Activated B cell treated with CpG ODN at 0.5 μM for 24 hours (primary cell): ENCODE measurements around the gene CYP27A1. TPM values are rescaled to one million over a fixed set of nuclear protein-coding genes. Genes with fewer than 3 reads are reported as not detected.

Experiments
- ATAC-seq: fragments of 200-7000 bp; cut with Tn5 transposase; one replicate; pipeline ENCODE4 v1.10.0; 2021; ENCODE audit warnings: low read depth, mild to moderate bottlenecking, moderate library complexity
- CTCF ChIA-PET: fragments of 350-600 bp; sonication (Branson Sonifier 250); formaldehyde crosslinking; loops from one replicate; lab custom pipeline; 2021; ENCODE audit warnings: antibody characterized with exemption; lab: Charles Lee
- POLR2A ChIA-PET: fragments of 350-600 bp; sonication (Branson Sonifier 250); formaldehyde crosslinking; loops from one replicate; lab custom pipeline; 2021; ENCODE audit warnings: antibody characterized with exemption; lab: Charles Lee
- DNase-seq: peaks from one replicate; pipeline ENCODE4 v3.0.0; 2022
- H3K27ac Mint-ChIP-seq: one replicate; pipeline ENCODE4 v1.8.0; 2020; ENCODE audit warnings: mixed read lengths
- H3K27me3 Mint-ChIP-seq: one replicate; pipeline ENCODE4 v1.8.0; 2021; ENCODE audit warnings: mixed read lengths
- H3K36me3 Mint-ChIP-seq: one replicate; pipeline ENCODE4 v1.8.0; 2021; ENCODE audit warnings: low read depth, mixed read lengths
- H3K4me1 Mint-ChIP-seq: one replicate; pipeline ENCODE4 v1.8.0; 2021; ENCODE audit warnings: mixed read lengths
- H3K4me3 Mint-ChIP-seq: one replicate; pipeline ENCODE4 v1.8.0; 2020; ENCODE audit warnings: mild to moderate bottlenecking, mixed read lengths
- H3K9me3 Mint-ChIP-seq: one replicate; pipeline ENCODE4 v1.8.0; 2020; ENCODE audit warnings: mixed read lengths
- intact Hi-C: fragments of 100-400 bp; cut with micrococcal nuclease; formaldehyde crosslinking; loops from one replicate; pipeline ENCODE4 v1.15.1; 2024
- total RNA-seq: library from RNA; stranded (reverse); gene quantifications from 2 replicates; pipeline ENCODE4 v1.2.3, GENCODE V29; 2022
- TF ChIP-seq, protein P1 (sequence below): fragments of 200-600 bp; IDR thresholded peaks from one replicate; pipeline ENCODE4 v1.8.0; 2022; ENCODE audit warnings: antibody characterized with exemption, mild to moderate bottlenecking

CYP27A1 gene
- total RNA-seq, 1 donor from 2014 or later = 0.55 TPM

DNA sequence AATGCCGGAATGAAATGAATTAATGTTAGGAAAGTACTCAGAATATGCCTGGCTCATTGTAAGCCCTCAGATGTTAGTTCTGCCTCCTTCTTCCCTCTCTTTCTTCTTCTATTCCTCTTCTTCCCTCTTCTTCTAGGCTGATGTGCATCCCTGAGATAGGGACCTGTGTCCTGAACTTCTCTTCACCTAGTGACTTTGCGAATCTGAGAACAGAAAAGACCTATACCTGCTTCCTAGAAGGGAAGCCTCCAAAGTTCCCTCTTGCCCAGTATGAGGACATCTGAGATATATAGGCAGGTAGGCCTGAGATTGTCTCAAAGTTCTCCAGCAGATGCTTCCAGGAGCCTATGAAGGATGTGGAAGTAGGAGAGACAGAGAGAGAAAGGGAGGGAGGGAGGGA is 8.1 kb upstream of the CYP27A1 start:
- Mint-ChIP-seq H3K27me3 (peaks cover 2% of the 10 kb centered on the region), H3K9me3 (peaks cover 15% of the 10 kb centered on the region), H3K4me1 (no peaks in the 10 kb centered on the region), H3K36me3 (peaks cover 7% of the 10 kb centered on the region), H3K4me3 (no peak overlapping the region), H3K27ac (no peak overlapping the region)
- POLR2A ChIA-PET = no interaction called here
- intact Hi-C loops = no loop called here
- no peak for ATAC-seq
- TF ChIP-seq, protein P1, sequence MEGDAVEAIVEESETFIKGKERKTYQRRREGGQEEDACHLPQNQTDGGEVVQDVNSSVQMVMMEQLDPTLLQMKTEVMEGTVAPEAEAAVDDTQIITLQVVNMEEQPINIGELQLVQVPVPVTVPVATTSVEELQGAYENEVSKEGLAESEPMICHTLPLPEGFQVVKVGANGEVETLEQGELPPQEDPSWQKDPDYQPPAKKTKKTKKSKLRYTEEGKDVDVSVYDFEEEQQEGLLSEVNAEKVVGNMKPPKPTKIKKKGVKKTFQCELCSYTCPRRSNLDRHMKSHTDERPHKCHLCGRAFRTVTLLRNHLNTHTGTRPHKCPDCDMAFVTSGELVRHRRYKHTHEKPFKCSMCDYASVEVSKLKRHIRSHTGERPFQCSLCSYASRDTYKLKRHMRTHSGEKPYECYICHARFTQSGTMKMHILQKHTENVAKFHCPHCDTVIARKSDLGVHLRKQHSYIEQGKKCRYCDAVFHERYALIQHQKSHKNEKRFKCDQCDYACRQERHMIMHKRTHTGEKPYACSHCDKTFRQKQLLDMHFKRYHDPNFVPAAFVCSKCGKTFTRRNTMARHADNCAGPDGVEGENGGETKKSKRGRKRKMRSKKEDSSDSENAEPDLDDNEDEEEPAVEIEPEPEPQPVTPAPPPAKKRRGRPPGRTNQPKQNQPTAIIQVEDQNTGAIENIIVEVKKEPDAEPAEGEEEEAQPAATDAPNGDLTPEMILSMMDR = no peak
- CTCF ChIA-PET = no interaction called here
- DNase-seq = no peak

DNA sequence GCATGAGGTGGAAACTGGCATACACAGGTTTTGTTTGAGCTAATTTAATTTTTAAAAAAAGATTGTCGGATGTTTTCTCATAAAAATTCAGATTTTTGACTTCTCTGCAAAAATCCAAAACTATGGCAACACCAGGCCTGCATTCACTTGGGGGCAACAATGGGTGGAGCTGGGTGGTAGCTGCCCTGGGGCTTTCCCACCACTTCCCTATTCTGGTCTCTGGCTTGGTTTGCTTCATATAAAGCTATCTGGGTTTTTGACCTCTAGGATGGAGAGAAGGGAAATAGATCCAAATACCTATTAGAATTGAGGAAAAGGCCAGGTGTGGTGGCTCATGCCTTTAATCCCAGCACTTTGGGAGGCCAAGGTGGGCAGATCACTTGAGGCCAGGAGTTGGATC is 5.5 kb upstream of the CYP27A1 start:
- H3K4me1 Mint-ChIP-seq = peaks cover 3% of the 10 kb centered on the region
- intact Hi-C loops = no loop called here
- peaks cover 24% of the 10 kb centered on the region for H3K27me3 Mint-ChIP-seq
- CTCF ChIA-PET = no interaction called here
- peaks cover 15% of the 10 kb centered on the region for H3K9me3 Mint-ChIP-seq
- ATAC-seq (no peak), DNase-seq (no peak)
- POLR2A ChIA-PET = no interaction called here
- peaks cover 7% of the 10 kb centered on the region for H3K36me3 Mint-ChIP-seq
- H3K27ac Mint-ChIP-seq = no peak overlapping the region
- TF ChIP-seq, protein P1 = no peak
- no peak overlapping the region for H3K4me3 Mint-ChIP-seq

DNA sequence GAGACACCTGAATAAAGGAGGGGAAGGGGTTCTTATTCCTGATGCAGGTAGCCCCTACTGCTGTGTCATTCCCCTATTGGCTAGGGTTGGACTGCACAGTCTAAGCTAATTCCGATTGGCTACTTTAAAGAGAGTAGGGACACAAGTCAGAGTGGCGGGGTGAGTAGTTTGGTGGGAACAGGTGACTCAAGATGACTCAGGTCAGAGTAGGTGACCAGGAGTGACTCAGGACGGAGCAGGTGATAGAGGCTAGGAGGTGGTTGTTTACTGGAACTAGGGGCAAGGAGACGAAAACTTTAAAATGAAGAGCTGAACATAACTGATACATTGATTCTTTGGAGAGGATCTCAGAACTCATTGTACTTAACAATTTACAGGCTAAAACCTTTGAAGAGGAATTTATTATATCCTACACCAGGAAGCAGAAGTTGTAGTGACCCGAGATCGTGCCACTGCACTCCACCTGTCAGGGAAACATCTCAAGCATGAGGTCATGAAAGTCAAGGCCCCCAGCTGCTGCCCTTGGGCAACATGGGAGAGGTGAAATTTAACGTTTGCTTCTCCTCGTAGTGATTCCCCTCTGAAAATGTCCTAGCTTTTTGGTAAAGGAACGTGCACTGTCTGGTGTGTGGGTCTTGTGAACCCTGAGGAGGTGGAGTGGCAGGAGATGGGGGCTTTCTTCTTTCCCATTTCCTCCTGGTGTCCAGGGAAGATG is 4.5 kb upstream of the CYP27A1 start:
- Mint-ChIP-seq H3K4me1 (peaks cover 3% of the 10 kb centered on the region), H3K27ac (no peak overlapping the region), H3K27me3 (peaks cover 27% of the 10 kb centered on the region), H3K9me3 (peaks cover 15% of the 10 kb centered on the region), H3K36me3 (peaks cover 7% of the 10 kb centered on the region), H3K4me3 (no peak overlapping the region)
- ATAC-seq = no peak
- intact Hi-C loops = no loop called here
- TF ChIP-seq, protein P1 = no peak
- POLR2A ChIA-PET = no interaction called here
- CTCF ChIA-PET = no interaction called here
- DNase-seq = no peak

DNA sequence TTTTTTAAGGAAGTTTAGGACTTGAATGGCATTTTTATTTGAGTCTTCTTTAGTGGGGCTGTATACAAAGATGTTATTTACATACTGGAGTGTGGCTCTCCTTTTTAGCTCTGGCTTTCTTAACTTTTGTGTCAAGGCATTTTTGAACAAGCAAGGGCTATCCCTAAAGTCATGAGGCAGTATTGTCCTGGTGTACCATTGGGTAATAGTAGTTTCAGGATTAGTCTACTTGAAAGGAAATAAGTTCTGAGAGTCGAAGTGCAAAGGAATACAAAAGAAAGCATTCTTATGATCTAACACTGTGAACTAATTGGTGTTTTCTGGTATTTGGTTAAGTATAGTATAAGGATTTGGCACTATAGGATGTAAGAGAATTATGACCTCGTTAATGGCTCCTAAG is 1.9 kb upstream of the CYP27A1 start:
- no peak overlapping the region for H3K27ac Mint-ChIP-seq
- ChIA-PET POLR2A (no interaction called here), CTCF (no interaction called here)
- peaks cover 42% of the 10 kb centered on the region for H3K27me3 Mint-ChIP-seq
- DNase-seq (no peak), ATAC-seq (no peak)
- peaks cover 15% of the 10 kb centered on the region for H3K9me3 Mint-ChIP-seq
- TF ChIP-seq, protein P1 = no peak
- H3K4me1 Mint-ChIP-seq = peaks cover 3% of the 10 kb centered on the region
- intact Hi-C loops = no loop called here
- peaks cover 7% of the 10 kb centered on the region for H3K36me3 Mint-ChIP-seq
- H3K4me3 Mint-ChIP-seq = no peak overlapping the region

DNA sequence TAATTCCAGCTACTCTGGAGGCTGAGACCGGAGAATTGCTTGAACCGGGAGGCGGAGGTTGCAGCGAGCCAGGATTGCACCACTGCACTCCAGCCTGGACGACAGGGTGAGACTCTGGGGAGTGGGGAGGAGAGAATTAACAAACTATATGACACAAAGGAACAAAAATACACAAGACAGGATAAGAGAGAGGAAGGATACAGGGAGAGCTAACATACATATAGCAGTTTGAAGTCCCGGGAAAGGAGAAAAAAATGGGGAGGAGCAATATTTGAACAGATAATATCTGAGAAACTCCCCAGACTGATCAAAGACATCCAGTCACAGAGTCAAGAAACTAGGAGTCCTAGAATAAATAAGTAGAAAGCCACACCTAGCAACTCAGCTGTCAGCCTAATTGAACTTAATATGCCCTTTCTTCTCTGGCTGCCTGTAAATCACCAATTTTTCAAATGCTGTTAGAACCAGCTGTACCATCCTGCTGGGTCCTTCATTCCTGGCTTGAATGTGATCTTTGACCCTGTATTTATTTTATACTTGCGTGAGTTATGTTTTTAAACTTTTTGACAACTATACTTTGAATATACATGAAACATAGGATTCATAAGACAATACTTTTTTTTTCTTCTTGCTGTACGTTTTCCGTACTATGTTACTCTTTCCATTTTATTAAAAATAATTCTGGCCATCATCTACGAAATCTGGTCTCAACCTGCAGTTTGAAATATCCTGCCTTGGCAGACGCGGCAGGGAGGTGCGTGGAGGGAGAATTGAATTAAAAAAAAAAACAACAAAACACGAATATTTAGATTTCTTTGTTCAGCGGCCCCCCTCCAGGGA is 876 bp upstream of the CYP27A1 start:
- peaks cover 6% of the 10 kb centered on the region for H3K36me3 Mint-ChIP-seq
- TF ChIP-seq, protein P1 = no peak
- peaks cover 14% of the 10 kb centered on the region for H3K9me3 Mint-ChIP-seq
- ATAC-seq (no peak), DNase-seq (no peak)
- H3K27ac Mint-ChIP-seq = no peak overlapping the region
- H3K4me1 Mint-ChIP-seq = peaks cover 3% of the 10 kb centered on the region
- intact Hi-C loops = no loop called here
- peaks cover 50% of the 10 kb centered on the region for H3K27me3 Mint-ChIP-seq
- ChIA-PET POLR2A (no interaction called here), CTCF (no interaction called here)
- no peak overlapping the region for H3K4me3 Mint-ChIP-seq
